HTR-8/SVneo (cell line): ENCODE data around the gene NCF4.

Experiments
- DNase-seq: peaks from one replicate; pipeline ENCODE4 v3.0.0; 2011; ENCODE audit warnings: low spot score, mixed read lengths; ENCODE audit not compliant: insufficient read length
- FAIRE-seq: peaks from 2 replicates; lab custom pipeline; 2011; peaks lifted over from hg19 to GRCh38; lab: Jason Lieb, UNC

NCF4 gene

GRCh38 chr22:36835903-36836302 is 24.9 kb upstream of the NCF4 start:
- DNase-seq (no peak), FAIRE-seq (no peak)

- DNase-seq (no peak), FAIRE-seq (peak; percentile 74)
Measured at GRCh38 chr22:36838119-36839030, 22.4 kb upstream of the NCF4 start.

GRCh38 chr22:36839356-36840073 is 21.3 kb upstream of the NCF4 start:
- DNase-seq (no peak), FAIRE-seq (no peak)

GRCh38 chr22:36840106-36840505 is 20.7 kb upstream of the NCF4 start:
- DNase-seq, result no peak
- no peak for FAIRE-seq

- no peak for FAIRE-seq
- DNase-seq, result no peak
Measured at GRCh38 chr22:36846271-36846670, 14.5 kb upstream of the NCF4 start.

GRCh38 chr22:36846949-36847348 is 13.9 kb upstream of the NCF4 start:
- no peak for FAIRE-seq
- DNase-seq, result no peak

GRCh38 chr22:36850056-36850455 is 10.8 kb upstream of the NCF4 start:
- no peak for FAIRE-seq

GRCh38 chr22:36850682-36851081 is 10.1 kb upstream of the NCF4 start:
- FAIRE-seq (no peak), DNase-seq (no peak)

More at GRCh38 chr22:36850056-36850455, 10.8 kb upstream of the NCF4 start:
- no peak for DNase-seq

GRCh38 chr22:36852056-36852973 is 8.5 kb upstream of the NCF4 start:
- no peak for FAIRE-seq

GRCh38 chr22:36853407-36854099 is 7.3 kb upstream of the NCF4 start:
- FAIRE-seq (no peak), DNase-seq (peak; percentile 36)

More at GRCh38 chr22:36852056-36852973, 8.5 kb upstream of the NCF4 start:
- DNase-seq, result no peak

GRCh38 chr22:36855478-36855877 is 5.3 kb upstream of the NCF4 start:
- FAIRE-seq (peak; percentile 63), DNase-seq (no peak)

- DNase-seq, result peak; percentile 66
- peak; percentile 36 for FAIRE-seq
Measured at GRCh38 chr22:36856121-36856791, 4.5 kb upstream of the NCF4 start.

- FAIRE-seq, result no peak
- no peak for DNase-seq
Measured at GRCh38 chr22:36856792-36857135, 4.0 kb upstream of the NCF4 start.

GRCh38 chr22:36858156-36858555 is 2.6 kb upstream of the NCF4 start:
- DNase-seq, result no peak
- FAIRE-seq, result no peak

- FAIRE-seq, result no peak
- DNase-seq, result no peak
Measured at GRCh38 chr22:36858966-36859365, 1.8 kb upstream of the NCF4 start.

- no peak for FAIRE-seq
- no peak for DNase-seq
Measured at GRCh38 chr22:36860017-36860416, 789 bp upstream of the NCF4 start.

GRCh38 chr22:36860438-36860820 is 377 bp upstream of the NCF4 start:
- no peak for DNase-seq
- FAIRE-seq, result no peak

GRCh38 chr22:36862251-36863242 is 1.7 kb downstream of the NCF4 start:
- FAIRE-seq (no peak), DNase-seq (no peak)
